Panc1 (cell line): Measurements from ENCODE around the gene KAT2B. TPM values are rescaled to one million over a fixed set of nuclear protein-coding genes. Genes with fewer than 3 reads are reported as not detected.
A peak's percentile ranks its signal among the peaks of the same experiment; 100 is the strongest.
"Not testable (repeated sequence)": the region's sequence is repeated elsewhere in the genome, so short reads cannot be mapped to it uniquely, and the experiment has no call there.

Experiments
- ATAC-seq: fragments of 200-7000 bp; cut with Tn5 transposase; 2 replicates; pipeline ENCODE4 v1.9.1; 2020; ENCODE audit warnings: mild to moderate bottlenecking, moderate library complexity
- BruUV-seq: library from RNA; stranded (reverse); fragments of 400-500 nt; replicated peaks from 2 replicates; lab custom pipeline; 2021; lab: Mats Ljungman, UMichigan
- CTCF ChIA-PET: fragments of 300-600 bp; sonication (Branson Sonifier 250); formaldehyde crosslinking; loops from one replicate; lab custom pipeline; 2022; ENCODE audit warnings: antibody characterized with exemption; lab: Charles Lee
- POLR2A ChIA-PET: fragments of 300-600 bp; sonication (Branson Sonifier 250); formaldehyde crosslinking; loops from one replicate; lab custom pipeline; 2022; ENCODE audit warnings: antibody characterized with exemption; lab: Charles Lee
- DNase-seq: peaks from one replicate; pipeline ENCODE4 v3.0.0-alpha.2; 2010; ENCODE audit warnings: low read depth, low spot score
- H3K27ac ChIP-seq: 2 replicates; pipeline ENCODE4 v1.5.1; 2011; ENCODE audit warnings: mild to moderate bottlenecking, low read length, inconsistent platforms
- H3K27me3 ChIP-seq: fragments of 200-500 bp; sonication (Bioruptor generic); 2 replicates; pipeline ENCODE4 v1.6.0; 2014; ENCODE audit warnings: low read length, inconsistent platforms; ENCODE audit not compliant: control insufficient read depth, insufficient read depth
- H3K36me3 ChIP-seq: fragments of 200-500 bp; sonication (Bioruptor generic); 2 replicates; pipeline ENCODE4 v1.5.1; 2014; ENCODE audit warnings: inconsistent platforms, mild to moderate bottlenecking, low read length, moderate library complexity; ENCODE audit not compliant: control insufficient read depth, insufficient read depth
- H3K4me1 ChIP-seq: 2 replicates; pipeline ENCODE4 v1.5.1; 2011; ENCODE audit warnings: inconsistent platforms, mild to moderate bottlenecking, low read length, moderate library complexity; ENCODE audit not compliant: control insufficient read depth, insufficient read depth
- H3K4me3 ChIP-seq, 2 experiments: 2 replicates each; pipeline ENCODE4 v1.5.1; 2011 to 2012; ENCODE audit warnings: low read depth in 2 of 2, low read length in 2 of 2, mild to moderate bottlenecking in 2 of 2, inconsistent platforms in 1 of 2, moderate library complexity in 1 of 2
- H3K9me3 ChIP-seq: fragments of 200-500 bp; sonication (Bioruptor generic); 2 replicates; pipeline ENCODE4 v1.5.1; 2014; ENCODE audit warnings: low read depth, mild to moderate bottlenecking, inconsistent platforms, low read length, moderate library complexity; ENCODE audit not compliant: control insufficient read depth, insufficient read depth
- CTCF ChIP-seq: fragments of 450-650 bp; IDR thresholded peaks from 2 replicates; pipeline ENCODE4 v1.5.1; 2017; ENCODE audit warnings: mild to moderate bottlenecking
- POLR2AphosphoS5 ChIP-seq: IDR thresholded peaks from 2 replicates; pipeline ENCODE4 v1.6.1; 2012; ENCODE audit warnings: mild to moderate bottlenecking, low read depth, low read length, moderate library complexity
- SIN3A ChIP-seq: IDR thresholded peaks from 2 replicates; pipeline ENCODE4 v1.6.1; 2012; ENCODE audit warnings: low read depth, mild to moderate bottlenecking, low read length, moderate library complexity, borderline replicate concordance; ENCODE audit not compliant: insufficient read depth
- TCF7L2 ChIP-seq: IDR thresholded peaks from 2 replicates; pipeline ENCODE4 v1.6.1; 2011; ENCODE audit warnings: mild to moderate bottlenecking, low read depth, low read length, inconsistent platforms
- in situ Hi-C: cut with HindIII; loops from 2 replicates; pipeline ENCODE4 v1.10.0; 2016; ENCODE audit warnings: low sequenced_read_pairs, low pct_unique_long_range_greater_than_20kb
- intact Hi-C: fragments of 100-400 bp; cut with micrococcal nuclease; formaldehyde crosslinking; loops from one replicate; pipeline ENCODE4 v1.10.0; 2022; ENCODE audit not compliant: unreplicated experiment
- total RNA-seq: library from RNA; stranded (reverse); gene quantifications from one replicate; pipeline ENCODE4 v1.2.1, GENCODE V29; 2021; ENCODE audit not compliant: unreplicated experiment
- TF ChIP-seq, protein P1 (sequence below), 2 experiments: IDR thresholded peaks; 2 replicates each; pipeline ENCODE4 v1.6.1; 2011 to 2012; ENCODE audit warnings: low read depth in 2 of 2, control low read depth in 1 of 2, low read length in 1 of 2, mild to moderate bottlenecking in 1 of 2, moderate library complexity in 1 of 2; ENCODE audit not compliant: insufficient read depth in 1 of 2

The KAT2B gene
- total RNA-seq, 1 experiment from 2014 or later, result 16.4 TPM

DNA sequence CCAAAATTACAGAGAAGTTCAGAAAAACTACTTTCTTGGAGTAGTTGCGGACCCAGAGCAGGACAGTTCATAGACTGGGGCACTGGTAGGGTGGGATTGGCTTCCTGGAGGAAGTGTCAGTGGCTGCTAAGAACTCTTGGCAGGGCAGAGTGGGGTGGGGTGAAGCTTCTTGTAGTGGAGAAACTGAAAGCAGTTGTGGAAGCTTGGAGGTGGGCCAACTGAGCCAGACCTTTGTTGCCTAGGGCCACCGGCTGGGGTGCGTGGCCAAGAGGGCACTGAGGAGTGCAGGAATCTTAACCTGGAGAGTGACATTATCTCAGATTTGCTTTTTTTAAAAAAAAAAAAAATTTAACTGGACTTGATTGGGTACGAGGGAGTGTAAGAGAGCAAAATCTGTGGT is 3.1 kb downstream of the KAT2B start:
- 0 out of 2 replicates have a peak overlapping the region, but pooled peaks have one; percentile 4 for H3K27ac ChIP-seq
- no peaks in the 10 kb centered on the region for H3K9me3 ChIP-seq
- in situ Hi-C loops, result no loop called here
- H3K4me1 ChIP-seq, result peaks cover 11% of the 10 kb centered on the region
- H3K4me3 ChIP-seq, result no peak overlapping the region
- no peak for TF ChIP-seq SIN3A
- TF ChIP-seq POLR2AphosphoS5, result no peak
- no peak for TF ChIP-seq CTCF
- TF ChIP-seq TCF7L2, result no peak
- TF ChIP-seq, protein P1, sequence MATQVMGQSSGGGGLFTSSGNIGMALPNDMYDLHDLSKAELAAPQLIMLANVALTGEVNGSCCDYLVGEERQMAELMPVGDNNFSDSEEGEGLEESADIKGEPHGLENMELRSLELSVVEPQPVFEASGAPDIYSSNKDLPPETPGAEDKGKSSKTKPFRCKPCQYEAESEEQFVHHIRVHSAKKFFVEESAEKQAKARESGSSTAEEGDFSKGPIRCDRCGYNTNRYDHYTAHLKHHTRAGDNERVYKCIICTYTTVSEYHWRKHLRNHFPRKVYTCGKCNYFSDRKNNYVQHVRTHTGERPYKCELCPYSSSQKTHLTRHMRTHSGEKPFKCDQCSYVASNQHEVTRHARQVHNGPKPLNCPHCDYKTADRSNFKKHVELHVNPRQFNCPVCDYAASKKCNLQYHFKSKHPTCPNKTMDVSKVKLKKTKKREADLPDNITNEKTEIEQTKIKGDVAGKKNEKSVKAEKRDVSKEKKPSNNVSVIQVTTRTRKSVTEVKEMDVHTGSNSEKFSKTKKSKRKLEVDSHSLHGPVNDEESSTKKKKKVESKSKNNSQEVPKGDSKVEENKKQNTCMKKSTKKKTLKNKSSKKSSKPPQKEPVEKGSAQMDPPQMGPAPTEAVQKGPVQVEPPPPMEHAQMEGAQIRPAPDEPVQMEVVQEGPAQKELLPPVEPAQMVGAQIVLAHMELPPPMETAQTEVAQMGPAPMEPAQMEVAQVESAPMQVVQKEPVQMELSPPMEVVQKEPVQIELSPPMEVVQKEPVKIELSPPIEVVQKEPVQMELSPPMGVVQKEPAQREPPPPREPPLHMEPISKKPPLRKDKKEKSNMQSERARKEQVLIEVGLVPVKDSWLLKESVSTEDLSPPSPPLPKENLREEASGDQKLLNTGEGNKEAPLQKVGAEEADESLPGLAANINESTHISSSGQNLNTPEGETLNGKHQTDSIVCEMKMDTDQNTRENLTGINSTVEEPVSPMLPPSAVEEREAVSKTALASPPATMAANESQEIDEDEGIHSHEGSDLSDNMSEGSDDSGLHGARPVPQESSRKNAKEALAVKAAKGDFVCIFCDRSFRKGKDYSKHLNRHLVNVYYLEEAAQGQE (IDR thresholded peaks at IDR 0.05; ENCODE audit: insufficient read depth in 1 of 2, low read depth in 2 of 2, low read length in 1 of 2), result no peak
- ATAC-seq (no peak), DNase-seq (no peak)
- POLR2A ChIA-PET, result no interaction called here
- H3K27me3 ChIP-seq, result no peaks in the 10 kb centered on the region
- H3K36me3 ChIP-seq, result no peaks in the 10 kb centered on the region
- BruUV-seq, result no TSS peak
- intact Hi-C loops, result no loop called here
- CTCF ChIA-PET, result no interaction called here

DNA sequence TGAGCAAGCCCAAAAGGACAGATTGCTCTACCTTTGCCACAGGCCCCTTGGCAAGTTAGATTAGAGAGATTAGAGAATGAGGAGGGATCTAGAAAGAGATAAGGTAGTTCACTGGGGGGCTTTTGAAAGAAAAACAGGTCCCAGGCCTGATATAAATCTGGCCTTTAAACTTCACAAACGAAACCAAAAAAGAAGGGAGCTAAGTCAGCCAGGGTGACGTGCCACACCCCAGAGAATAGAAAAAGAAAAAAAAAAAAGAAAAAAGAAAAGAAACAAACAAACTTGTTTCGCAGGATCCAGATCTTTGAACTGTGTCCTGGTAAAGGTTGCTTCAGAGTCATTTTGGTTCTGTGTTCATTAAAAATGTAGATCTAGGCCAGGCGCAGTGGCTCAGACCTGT is 3.6 kb downstream of the KAT2B start:
- Histone ChIP-seq H3K4me3 (no peak overlapping the region), H3K36me3 (no peaks in the 10 kb centered on the region), H3K4me1 (peaks cover 11% of the 10 kb centered on the region), H3K27me3 (no peaks in the 10 kb centered on the region), H3K9me3 (no peaks in the 10 kb centered on the region), H3K27ac (0 out of 2 replicates have a peak overlapping the region, but pooled peaks have one; percentile 4)
- no TSS peak for BruUV-seq
- ATAC-seq, result no peak
- intact Hi-C loops, result no loop called here
- ChIA-PET CTCF (no interaction called here), POLR2A (no interaction called here)
- TF ChIP-seq, protein P1 (IDR thresholded peaks at IDR 0.05; ENCODE audit: insufficient read depth in 1 of 2, low read depth in 2 of 2, low read length in 1 of 2), result no peak
- TF ChIP-seq TCF7L2 (no peak), SIN3A (no peak)
- no peak for DNase-seq
- in situ Hi-C loops, result no loop called here

DNA sequence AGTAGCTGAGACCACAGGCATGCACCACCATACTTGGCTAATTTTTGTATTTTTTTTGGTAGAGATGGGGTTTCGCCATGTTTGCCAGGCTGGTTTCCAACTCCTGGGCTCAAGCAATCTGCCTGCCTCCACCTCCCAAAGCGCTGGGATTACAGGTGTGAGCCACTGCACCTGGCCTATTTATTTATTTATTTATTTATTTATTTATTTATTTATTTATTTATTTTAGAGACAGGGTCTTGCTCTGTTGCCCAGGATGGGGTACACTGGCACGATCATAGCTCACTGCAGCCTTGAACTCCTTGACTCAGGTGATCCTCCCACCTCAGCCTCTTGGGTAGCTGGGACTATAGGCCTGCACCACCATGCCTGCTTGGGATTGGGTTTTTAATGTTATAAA is 4.9 kb downstream of the KAT2B start:
- H3K36me3 ChIP-seq, in situ Hi-C loops, H3K27me3 ChIP-seq, BruUV-seq, CTCF ChIA-PET, POLR2A ChIA-PET, H3K27ac ChIP-seq, H3K4me3 ChIP-seq, ATAC-seq, intact Hi-C loops, H3K4me1 ChIP-seq, H3K9me3 ChIP-seq, DNase-seq: not testable (repeated sequence)
